ENCODE data around the gene LIX1L.

Gene LIX1L

DNA sequence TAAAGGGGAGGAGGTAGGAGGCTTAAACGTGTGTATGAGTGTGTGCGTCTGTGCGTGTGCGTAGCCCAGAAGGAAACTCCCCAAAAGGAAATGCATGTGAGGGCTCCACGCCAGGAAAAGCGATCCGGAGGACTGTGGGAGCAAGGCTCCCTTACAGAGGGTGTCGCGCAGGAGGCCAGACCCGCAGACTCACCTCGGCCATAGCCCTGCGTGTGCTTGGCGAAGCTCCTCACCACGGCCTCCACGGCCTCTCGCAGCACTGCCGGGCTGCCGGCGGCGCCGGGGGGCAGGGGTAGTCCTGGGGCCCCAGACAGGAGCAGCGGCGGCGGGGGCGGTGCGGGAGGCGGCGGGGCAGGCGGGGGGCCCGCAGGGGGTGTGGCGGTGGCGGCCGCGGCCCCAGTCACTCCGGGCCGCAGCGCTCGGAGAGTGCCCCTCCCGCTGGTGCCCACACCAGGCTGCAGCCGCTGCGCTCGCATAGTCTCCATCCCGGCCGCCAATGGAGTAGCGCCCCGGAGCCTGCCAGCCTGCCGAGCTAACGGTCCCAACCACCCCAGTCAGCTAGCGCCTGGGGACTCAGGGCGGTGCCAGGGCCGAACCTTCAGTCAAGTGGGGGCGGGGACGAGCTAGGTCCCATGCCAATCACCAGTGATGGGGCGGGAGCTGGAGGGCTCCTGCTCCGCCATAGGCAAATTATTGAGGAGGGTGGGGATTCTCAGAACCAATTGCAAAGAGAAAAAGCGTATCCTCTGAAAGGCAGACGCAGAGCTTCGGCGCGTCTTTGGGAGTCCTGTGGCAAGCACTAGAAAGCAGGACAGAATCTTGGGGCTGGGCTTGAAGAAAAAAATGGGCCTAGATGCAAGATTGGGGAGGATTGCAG is at the start of gene LIX1L:
Gene LIX1L, minus strand, starts transcription at position 575 of the 877 bp plus-strand sequence. Its CDS starts 90 bp downstream, at position 485.
- peak; percentile 98 for DNase-seq (ENCODE audit: low read depth, low spot score)

DNA sequence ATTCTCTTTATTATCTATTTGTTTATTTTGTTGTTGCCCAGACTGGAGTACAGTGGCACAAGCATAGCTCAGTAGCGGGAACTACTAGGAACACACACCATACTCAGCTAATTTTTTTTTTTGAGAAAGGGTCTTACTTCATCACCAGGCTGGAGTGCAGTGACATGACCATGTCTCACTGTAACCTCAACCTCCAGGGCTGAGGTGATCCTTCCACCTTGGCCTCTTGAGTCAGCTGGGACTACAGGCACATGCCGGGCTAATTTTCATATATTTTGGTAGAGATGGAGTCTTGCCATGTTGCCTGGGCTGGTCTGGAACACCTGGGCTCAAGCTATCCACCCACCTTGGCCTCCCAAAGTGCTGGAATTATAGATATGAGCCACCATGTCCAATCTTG is 43.9 kb upstream of the LIX1L start:
- no peak for DNase-seq (ENCODE audit: low read depth, low spot score)

DNA sequence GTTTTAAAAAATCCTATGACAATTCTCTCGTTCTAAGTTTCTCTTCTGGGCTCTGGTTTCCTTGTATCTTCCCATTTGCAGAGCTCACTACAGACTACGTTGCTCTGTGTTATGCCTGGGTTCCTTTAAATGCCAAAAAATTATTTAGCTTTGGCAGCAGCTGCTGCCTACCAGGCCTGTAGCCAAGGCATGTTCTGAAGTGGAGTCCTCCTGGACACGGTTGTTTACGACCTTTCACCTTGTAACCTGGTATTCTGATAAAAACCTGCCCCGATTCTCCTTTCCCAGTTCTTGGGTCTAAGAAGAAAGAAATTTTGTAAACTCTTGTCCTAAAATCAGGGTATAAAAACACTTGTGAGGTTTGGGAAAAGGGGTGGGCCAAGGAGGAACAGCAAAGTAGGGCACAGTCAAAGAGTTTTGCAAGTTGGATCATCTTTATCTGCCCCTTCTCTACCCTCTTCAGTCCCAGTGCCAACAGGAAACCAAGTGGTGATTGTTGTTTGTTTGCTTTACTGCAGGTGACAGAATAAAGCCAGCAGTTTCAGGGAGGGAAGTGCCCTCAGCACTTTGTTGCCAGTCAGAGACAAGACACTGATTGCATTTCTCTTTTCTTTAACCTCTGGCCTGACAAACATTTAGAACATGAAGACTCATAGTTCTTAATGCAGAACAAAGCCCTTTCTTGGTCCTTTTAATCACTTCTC is 41.7 kb upstream of the LIX1L start:
- no peak for DNase-seq (ENCODE audit: low read depth, low spot score)

DNA sequence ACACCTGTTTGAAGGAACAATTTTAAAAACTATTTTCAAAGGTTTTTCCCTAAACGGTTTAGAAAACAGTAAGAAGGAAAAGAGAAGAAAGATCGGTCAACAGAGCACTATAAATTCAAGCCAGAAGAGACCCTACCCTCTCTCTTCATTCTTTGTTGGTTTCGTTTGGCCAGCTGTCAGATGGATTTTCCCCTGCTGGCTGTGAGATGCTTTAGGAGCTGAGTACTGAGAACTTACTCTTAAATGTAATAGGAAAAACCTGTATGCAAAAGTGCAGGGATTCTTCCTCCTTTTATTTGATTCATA is 39.9 kb upstream of the LIX1L start:
- DNase-seq (ENCODE audit: low read depth, low spot score), result no peak

DNA sequence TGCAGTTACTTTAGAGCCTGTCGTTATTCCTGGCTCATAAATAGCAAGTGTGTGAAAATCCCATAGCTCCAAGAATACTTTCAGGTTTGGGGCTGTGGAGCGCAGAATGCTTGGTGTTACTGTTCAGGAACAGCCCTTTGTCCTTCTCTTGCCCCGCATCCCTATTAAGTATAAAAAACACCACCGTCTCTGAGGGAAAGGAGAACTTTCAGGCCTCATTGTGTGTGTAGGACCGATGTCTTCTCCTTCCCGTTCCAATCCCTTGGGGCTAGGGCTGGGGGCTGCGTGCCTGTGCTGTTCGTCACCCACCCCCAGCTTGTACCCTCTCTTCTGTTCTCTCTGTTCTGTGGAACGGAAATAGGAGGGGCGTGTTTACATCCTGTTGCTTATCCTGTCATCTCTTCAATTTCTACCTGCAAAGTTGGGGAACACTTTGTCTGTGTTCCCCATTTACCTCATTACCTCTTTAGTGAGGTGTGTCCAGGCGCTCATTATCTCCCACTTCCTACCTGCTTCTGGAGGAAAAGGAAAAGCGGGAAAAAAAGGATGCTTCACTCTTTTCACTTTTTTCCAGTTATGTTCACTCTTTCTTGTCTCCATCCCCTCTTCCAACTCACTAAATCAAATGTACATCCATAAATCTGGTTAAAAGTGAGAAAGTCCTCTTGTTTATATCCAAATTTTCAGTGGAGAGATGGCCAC is 39.4 kb upstream of the LIX1L start:
- no peak for DNase-seq (ENCODE audit: low read depth, low spot score)

DNA sequence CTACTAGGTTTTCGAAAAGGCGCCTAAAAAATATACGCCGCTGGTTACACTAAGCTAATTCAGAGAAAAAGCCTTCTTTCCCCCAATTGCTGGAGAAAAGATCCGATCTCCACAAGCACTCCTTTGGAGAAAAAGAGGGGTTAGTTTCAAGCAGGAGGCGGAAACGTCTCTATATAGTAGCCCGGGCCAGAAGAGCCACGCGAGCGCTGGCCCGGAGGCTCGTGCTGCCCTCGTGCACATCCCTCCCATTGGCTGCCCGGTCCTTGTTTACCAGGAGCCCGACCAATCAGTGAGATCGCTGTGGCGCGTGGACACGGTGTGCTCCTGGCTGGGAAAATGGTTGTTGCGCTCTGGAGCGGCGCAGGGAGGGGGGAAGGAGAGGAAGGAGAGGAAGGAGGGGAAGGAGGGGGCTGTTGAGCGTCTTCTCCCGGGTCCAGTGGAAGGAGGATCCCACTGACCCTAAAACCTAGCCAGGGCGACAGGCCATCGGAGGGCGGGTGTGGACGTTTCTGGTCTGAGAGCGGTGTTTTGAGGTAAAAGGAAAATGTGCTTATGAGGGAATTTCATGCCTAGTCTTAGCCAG is 38.7 kb upstream of the LIX1L start, which contains the start of gene TXNIP:
Gene TXNIP, minus strand, starts transcription at position 147 of the 583 bp plus-strand sequence. CDS start 313 bp downstream, outside the sequence.
- peak; percentile 98 for DNase-seq (ENCODE audit: low read depth, low spot score)

DNA sequence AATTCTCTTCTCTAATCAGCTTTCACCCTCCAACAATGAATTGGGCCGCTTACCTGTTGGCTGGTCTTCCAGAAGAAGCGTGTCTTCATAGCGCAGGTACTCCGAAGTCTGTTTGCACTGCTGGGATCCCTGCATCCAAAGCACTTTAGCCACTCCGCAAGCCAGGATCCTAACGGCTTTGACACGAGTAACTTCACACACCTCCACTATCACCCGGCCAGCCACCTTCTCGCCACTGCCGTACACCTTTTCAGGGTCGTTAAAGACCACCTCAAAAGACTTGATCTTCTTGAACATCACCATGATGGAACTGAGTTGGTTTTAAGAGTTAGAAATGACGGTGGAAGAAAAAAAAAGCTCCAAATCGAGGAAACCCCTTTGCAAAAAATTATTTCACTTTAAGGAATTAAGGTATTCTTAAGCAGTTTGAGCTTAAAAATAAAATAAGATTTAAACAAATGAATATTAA is 38.2 kb upstream of the LIX1L start:
- peak; percentile 27 for DNase-seq (ENCODE audit: low read depth, low spot score)

DNA sequence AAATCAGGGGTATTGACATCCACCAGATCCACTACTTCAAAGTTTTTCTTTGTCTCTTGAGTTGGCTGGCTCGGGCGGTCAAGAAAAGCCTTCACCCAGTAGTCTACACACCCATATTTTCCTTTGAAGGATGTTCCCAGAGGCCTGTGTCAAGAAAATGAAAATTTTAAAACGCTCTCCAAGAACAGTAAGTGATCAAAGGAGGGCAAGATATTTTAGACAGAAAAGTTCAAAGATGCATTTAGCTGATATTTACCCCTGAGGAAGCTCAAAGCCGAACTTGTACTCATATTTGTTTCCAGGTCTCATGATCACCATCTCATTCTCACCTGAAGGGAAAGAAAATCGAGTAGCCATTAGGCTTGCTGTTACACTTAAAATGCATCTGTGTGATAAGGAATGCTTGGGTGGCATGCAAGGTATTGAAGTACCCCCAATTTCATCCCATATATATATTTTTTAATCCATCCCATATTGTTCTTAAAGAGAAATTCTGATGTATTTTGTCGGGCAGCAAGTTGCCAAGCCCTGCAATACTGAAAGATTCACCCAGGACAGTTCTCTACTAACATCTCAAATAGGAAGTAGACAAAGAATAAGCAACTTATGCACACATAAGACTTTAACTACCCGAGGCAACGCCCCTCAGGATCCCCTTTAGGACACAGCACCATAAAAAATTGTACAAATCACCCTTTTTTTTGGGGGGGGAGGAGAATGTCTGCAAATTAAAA is 37.5 kb upstream of the LIX1L start:
- no peak for DNase-seq (ENCODE audit: low read depth, low spot score)

DNA sequence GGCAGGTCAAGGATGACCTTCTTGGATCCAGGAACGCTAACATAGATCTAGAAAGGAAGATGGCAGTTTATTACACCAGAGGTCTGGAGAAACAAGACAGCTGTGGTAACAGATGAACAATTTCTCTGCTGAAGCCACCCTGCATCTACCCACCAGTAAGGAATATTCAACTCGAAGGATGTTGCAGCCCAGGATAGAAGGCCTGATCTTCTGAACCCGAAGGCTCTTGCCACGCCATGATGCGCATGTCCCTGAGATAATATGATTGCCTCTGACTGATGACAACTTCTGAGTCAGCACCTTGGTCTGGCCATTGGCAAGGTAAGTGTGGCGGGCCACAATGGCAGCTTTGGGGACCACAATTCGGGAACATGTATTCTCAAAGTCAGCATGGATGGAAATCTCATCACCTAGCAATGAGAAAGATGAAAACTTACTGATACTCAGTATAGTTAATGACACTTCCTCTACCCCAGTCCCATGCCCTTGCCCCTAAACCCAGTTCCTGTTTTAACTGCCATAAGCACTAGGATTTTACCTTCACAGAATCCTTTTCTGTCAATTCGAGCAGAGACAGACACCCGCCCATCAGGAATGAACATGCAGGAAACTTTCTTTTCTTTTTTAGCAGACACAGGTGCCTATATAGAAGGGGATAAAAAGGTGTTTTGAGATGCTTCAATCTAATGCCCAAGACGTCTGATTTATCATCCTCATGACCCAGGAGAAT is 36.7 kb upstream of the LIX1L start:
- DNase-seq (ENCODE audit: low read depth, low spot score), result no peak

DNA sequence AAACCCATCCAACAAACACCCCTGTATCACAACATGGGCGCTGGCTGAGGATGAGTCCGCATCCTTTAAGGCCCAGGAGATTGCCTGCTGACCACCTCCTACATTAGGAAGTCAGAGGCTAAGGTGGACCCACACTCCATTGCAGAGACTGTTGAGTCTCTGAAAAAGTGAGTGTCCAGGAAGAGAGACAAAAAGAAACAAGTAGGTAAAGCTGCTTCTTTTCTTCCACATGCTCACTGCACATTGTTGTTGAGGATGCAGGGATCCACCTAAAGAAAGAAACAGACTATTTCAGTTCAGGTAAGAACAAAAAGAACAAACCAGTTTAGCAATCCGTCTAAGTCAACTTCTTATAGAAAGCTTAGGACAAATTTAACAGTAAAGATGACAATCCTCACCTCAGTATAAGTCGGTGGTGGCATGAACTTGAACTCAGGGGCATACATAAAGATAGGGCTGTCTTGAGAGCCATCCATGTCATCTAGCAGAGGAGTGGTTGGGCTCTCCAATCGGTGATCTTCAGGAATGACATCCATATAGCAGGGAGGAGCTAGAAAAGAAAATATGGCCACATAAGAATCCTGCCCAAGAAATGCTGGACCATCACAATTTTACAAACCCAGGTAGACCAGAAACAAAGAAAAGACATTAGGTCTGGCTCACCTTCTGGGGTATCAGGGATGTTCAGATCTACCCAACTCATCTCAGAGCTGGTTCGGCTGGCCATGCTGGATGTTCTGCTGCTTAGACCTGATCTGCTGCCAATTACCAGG is 36.0 kb upstream of the LIX1L start:
- no peak for DNase-seq (ENCODE audit: low read depth, low spot score)

DNA sequence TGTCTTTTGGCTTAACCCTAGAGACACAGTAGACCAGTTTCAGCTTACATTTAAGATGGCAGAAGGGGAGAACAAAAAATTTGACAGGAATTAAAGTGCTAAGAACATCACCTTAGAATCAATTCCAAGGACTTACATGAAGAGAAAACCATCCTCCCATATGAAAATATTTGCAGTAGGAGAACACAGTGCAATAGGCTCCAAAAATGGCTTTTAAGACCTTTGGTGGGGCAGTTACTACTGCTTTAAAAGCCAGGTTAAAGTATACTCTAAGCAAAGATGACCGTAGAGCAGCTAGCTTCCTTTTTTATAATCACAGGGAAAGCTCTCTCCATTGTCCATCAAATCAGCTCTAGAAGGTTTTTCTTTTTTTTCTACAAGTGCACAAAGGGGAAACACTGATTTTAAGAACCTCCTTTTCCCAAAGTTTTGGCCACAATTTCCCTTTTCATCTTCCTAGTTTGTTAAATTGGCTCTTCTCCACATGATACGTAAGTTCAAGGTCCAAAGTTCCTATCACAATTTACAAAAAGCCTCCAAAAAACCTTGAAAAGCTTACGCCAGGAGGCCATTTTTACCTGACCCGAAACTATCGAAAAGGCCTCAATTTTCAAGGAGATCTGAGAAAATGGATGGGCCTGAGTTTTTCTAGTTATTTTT is 35.3 kb upstream of the LIX1L start:
- no peak for DNase-seq (ENCODE audit: low read depth, low spot score)

DNA sequence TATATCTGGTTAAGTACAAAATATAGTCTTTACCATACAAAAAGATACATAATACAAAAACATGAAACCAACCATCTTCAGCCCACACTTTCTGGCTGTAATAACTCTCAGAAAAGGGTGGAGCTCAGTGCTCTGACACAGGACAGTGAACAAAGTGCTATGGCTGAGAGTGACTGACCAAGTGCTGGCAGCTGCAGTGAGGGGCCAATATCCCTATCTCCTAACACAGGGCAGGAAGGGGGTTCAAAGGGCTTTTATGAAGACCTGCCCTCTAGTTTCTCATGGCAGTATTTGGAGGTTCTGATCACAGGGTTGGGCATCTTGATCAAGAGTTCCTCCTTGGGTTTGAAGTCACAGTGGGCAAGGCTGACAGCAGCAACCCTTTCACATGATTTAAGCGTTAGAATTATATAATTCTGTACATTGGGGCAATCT is 34.7 kb upstream of the LIX1L start:
- no peak for DNase-seq (ENCODE audit: low read depth, low spot score)

DNA sequence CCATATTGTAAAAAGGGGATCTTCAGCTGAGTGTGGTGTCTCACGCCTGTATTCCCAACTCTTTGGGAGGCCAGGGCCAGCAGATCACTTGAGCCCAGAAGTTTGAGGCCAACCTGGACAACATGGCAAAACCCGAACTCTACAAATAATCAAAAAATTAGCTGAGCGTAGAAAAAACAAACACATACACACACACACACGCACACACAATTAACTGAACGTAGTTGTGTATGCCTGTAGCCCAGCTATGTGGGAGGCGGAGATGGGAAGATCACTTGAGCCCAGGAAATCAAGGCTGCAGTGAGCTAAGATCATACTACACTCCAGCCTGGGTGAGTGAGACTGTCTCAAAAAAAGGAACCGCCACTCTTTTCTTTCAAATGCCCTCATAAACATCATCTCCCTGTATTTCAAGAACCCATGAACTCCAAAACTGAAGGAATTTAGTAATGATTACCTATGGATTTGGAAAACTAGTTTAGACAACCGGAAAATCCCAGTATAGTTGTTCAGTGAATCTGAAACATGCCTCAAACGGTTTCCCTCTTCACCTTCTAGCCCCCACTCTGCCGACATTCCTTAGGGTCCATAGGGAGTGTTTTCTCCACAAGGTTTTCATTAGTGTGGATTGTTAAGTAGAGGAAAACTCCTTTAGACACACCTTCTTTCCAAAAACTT is 34.1 kb upstream of the LIX1L start:
- DNase-seq (ENCODE audit: low read depth, low spot score), result no peak

DNA sequence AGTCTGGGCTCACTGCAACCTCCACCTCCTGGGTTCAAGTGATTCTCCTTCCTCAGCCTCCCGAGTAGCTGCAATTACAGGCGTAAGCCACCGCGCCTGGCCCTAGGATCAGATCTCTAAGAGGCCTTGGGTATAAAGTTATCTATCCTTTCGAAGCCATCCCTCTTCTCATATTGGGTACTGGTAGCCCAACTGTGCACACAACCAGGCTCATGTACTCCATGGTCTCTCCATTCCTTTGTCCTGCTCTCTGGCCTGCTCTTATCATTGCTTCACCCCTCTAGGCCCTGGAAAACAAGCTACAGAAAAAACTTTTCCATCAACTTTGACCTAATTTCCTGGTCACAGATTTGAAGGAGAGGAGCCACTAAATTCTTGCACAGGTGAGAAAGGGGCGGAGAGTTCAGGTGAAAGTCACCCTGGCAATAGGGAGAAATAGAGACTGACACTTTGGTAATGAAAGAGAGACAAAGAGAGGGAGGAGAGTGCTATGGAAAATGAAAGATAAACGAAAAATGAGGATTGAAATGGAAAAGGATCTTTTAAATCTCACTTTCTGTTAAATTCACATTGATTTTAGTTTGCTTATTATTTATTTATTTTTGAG is 32.5 kb upstream of the LIX1L start:
- DNase-seq (ENCODE audit: low read depth, low spot score), result no peak

DNA sequence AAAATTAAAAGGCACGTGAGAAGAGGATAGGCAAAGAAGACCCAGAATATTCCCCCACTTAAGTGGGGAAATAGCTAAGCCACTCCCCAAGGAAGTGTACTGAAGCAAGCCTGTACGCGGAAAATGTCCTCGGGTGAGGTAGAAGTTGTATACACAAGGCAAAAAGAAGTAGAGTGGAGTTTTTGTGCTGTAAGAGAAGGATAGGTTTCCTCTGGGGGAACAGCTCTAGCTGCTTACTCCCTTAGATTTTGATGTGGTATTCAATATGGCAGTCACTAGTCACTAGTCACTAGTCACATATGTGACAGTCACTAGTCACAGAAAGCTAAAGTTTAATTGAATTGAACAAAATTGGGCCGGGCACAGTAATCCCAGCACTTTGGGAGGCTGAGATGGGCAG is 31.0 kb upstream of the LIX1L start:
- no peak for DNase-seq (ENCODE audit: low read depth, low spot score)

DNA sequence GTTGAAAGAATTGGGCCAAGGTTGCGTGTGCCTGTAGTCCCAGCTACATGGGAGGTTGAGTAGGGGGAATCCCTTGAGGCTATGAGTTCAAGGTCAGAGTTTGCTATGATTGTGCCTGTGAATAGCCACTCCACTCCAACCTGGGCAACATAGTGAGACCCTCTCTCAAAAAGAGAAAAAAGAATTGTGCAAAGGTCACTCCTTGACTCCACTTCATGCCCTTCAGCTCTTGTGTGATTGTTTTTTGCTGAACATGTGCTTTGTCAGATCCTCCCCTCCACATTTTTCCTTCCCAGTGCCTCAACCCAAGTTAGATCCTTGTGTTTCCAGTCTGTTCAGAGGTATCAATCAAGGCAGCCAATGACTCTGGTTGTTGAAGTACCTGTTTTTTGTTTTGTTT is 30.1 kb upstream of the LIX1L start:
- DNase-seq (ENCODE audit: low read depth, low spot score), result no peak

DNA sequence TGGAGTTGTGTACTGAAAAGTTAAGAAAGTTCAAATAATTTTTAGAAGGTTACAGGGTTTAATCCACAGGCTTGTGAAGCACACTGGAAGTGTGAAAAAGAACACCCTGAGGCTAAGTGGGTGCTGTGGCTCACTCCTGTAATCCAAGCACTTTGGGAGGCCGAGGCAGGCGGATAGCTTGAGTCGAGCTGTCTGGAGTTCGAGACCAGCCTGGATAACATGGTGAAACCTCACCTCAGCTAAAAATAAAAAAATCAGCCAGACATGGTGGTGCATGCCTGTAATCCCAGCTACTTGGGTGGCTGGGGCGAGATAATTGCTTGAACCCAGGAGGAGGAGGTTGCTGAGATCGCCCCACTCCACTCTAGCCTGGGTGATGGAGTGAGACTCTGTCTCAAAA is 28.7 kb upstream of the LIX1L start:
- DNase-seq (ENCODE audit: low read depth, low spot score), result no peak
